CD4-positive, alpha-beta T cell treated with Interleukin-17A for 1 hour (primary cell): ENCODE data around the gene WDR5.
"Not testable (repeated sequence)": the region's sequence is repeated elsewhere in the genome, so short reads cannot be mapped to it uniquely, and the experiment has no call there.

Source experiments
- DNase-seq: peaks from one replicate; pipeline ENCODE4 v3.0.0-alpha.2; 2020

The WDR5 gene

GRCh38 chr9:134135343-134136117 lies at the start of gene WDR5:
TSS of gene WDR5 (plus strand) at chr9:134136082. CDS start at chr9:134139878, 3,796 bp downstream.
- DNase-seq, result peak; percentile 93

GRCh38 chr9:134088063-134088725 lies 47.7 kb upstream of the WDR5 start:
- DNase-seq, result no peak

- no peak for DNase-seq
These were observed 45.9 kb upstream of the WDR5 start for GRCh38 chr9:134089972-134090371.

GRCh38 chr9:134099123-134099761 lies 36.6 kb upstream of the WDR5 start:
- DNase-seq, result peak; percentile 69

GRCh38 chr9:134100040-134100439 lies 35.8 kb upstream of the WDR5 start:
- no peak for DNase-seq

GRCh38 chr9:134101133-134101532 lies 34.7 kb upstream of the WDR5 start:
- not testable (repeated sequence) for DNase-seq

GRCh38 chr9:134101623-134102149 lies 34.2 kb upstream of the WDR5 start:
- DNase-seq, result no peak

- no peak for DNase-seq
These were observed 32.4 kb upstream of the WDR5 start for GRCh38 chr9:134103391-134103998.

- DNase-seq, result no peak
These were observed 24.8 kb upstream of the WDR5 start for GRCh38 chr9:134111064-134111463.

GRCh38 chr9:134112561-134112960 lies 23.3 kb upstream of the WDR5 start:
- no peak for DNase-seq

GRCh38 chr9:134118972-134119371 lies 16.9 kb upstream of the WDR5 start:
- not testable (repeated sequence) for DNase-seq

GRCh38 chr9:134123764-134124128 lies 12.1 kb upstream of the WDR5 start:
- no peak for DNase-seq

GRCh38 chr9:134125413-134126095 lies 10.3 kb upstream of the WDR5 start:
- DNase-seq, result no peak

- no peak for DNase-seq
These were observed 9.5 kb upstream of the WDR5 start for GRCh38 chr9:134126373-134126772.

GRCh38 chr9:134127065-134127580 lies 8.8 kb upstream of the WDR5 start:
- DNase-seq, result no peak

- no peak for DNase-seq
These were observed 8.3 kb upstream of the WDR5 start for GRCh38 chr9:134127616-134128015.

- no peak for DNase-seq
These were observed 6.9 kb upstream of the WDR5 start for GRCh38 chr9:134128727-134129679.

GRCh38 chr9:134130503-134131375 lies 5.1 kb upstream of the WDR5 start:
- no peak for DNase-seq

- no peak for DNase-seq
These were observed 4.2 kb upstream of the WDR5 start for GRCh38 chr9:134131471-134132207.
